Right lobe of liver (tissue), 6 donors: ENCODE measurements around the gene SARNP. TPM values are rescaled to one million over a fixed set of nuclear protein-coding genes. Genes with fewer than 3 reads are reported as not detected.

Experiments
- ATAC-seq, 4 donors: fragments of 200-7000 bp; cut with Tn5 transposase; one replicate each; pipeline ENCODE4 v1.9.1; 2020; ENCODE audit warnings: mild to moderate bottlenecking in 4 of 4, moderate library complexity in 4 of 4
- DNase-seq, 3 donors: peaks; one replicate each; pipeline ENCODE4 v3.0.0-alpha.2; 2020
- H3K27ac ChIP-seq, 3 donors: fragments of 200-600 bp; one replicate each; pipeline ENCODE4 v1.8.0; 2022
- H3K27me3 ChIP-seq, 2 donors: fragments of 200-600 bp; one replicate each; pipeline ENCODE4 v1.8.0; 2022
- H3K36me3 ChIP-seq, 4 donors: fragments of 200-600 bp; sonication (generic) in 1 of 4; one replicate each; pipeline versions ENCODE4 v1.5.1 to v1.8.0; 2017 to 2022; ENCODE audit warnings: control low read depth in 1 of 4
- H3K4me1 ChIP-seq, 4 donors: fragments of 200-600 bp; sonication (generic) in 1 of 4; one replicate each; pipeline versions ENCODE4 v1.5.1 to v1.8.0; 2017 to 2022; ENCODE audit warnings: control low read depth in 1 of 4
- H3K4me3 ChIP-seq, 3 donors: fragments of 200-600 bp; one replicate each; pipeline ENCODE4 v1.8.0; 2022
- H3K9me3 ChIP-seq, 4 donors: fragments of 200-600 bp; sonication (generic) in 1 of 4; one replicate each; pipeline versions ENCODE4 v1.5.1 to v1.8.0; 2017 to 2022; ENCODE audit warnings: control low read depth in 1 of 4
- POLR2A ChIP-seq: fragments of 450-650 bp; IDR thresholded peaks from one replicate; pipeline ENCODE4 v1.6.1; 2017; ENCODE audit warnings: antibody characterized with exemption, mild to moderate bottlenecking
- WGBS: methylation state at CpG from one replicate; pipeline ENCODE4 v1.1.6; 2018; ENCODE audit warnings: low coverage, low lambda C conversion rate; ENCODE audit not compliant: insufficient coverage; ENCODE audit errors: missing lambda C conversion rate; 5-methylcytosine and 5-hydroxymethylcytosine counted together
- intact Hi-C, 2 donors: fragments of 100-400 bp; cut with DNase I; formaldehyde crosslinking; loops; one replicate each; pipeline versions ENCODE4 v1.11.2 to v1.14.1; 2022
- total RNA-seq, 6 experiments: library from RNA; depleted of rRNA in 2 of 6; stranded (reverse); fragments of >200 nt in 2 of 6; fragmentation: NEBNext Ultra II Directional in 3 of 6; extraction: Animal tissue kit (Norgen Biotek cat#: 25700) in 3 of 6; gene quantifications; one replicate each; pipeline versions ENCODE4 v1.1.0 to v1.2.4, GENCODE V29; 2016 to 2023
- TF ChIP-seq, protein P1 (sequence below), 4 donors: fragments of 200-600 bp in 3 of 4; fragments of 450-650 bp in 1 of 4; IDR thresholded peaks; one replicate each; pipeline versions ENCODE4 v1.5.1 to v1.8.0; 2016 to 2022; ENCODE audit warnings: antibody characterized with exemption in 4 of 4, mild to moderate bottlenecking in 2 of 4
- donor health status: DM: no; HTN: yes; CAD: no.
- donor health status: DM: no; HTN: no; CAD: no.
- donor health status: DM: no; HTN: no; CAD: no.
- donor health status: DM: no; HTN: yes; CAD: no.
- donor health status: DM: no; HTN: yes; CAD: no.

SARNP gene
- total RNA-seq, 6 experiments from 2014 or later, result 11.3 to 22.3 (median 17.0) TPM

DNA sequence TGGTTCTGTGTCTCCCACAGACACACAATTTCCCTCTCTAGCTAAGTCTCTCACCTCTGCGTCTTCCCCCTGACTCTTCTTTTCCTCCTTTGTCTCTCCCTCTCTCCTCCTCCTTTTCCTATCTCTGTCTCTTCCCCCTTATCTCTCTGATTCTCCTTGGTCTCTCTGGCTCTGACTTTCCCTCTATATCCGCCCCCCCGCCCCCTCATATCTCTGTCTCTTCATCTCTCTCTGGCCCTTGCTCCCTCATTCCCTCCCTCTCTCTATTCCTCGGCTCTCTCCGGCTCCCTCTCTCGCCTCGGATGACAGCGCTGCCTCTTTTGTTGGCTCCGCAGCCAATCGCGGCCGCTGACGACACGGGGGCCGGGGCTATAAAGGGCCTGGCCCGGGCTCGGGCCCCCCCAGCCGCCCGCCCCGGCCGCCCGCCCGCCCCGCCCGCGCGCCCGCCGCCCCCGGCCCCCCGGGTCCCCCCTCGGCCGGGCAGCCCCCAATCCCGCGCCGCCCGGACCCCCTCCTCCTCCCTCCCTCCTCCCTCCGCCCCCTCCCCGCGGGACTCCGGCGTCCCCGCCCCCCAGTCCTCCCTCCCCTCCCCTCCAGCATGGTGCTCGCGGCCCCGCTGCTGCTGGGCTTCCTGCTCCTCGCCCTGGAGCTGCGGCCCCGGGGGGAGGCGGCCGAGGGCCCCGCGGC is 74.7 kb downstream of the SARNP start, which contains the start of gene GDF11:
GDF11 (plus strand) TSS at position 404 of the 687 bp plus-strand sequence; CDS start at position 599, 195 bp downstream.
- under 1% methylated on average over 26 of the region's 53 CpGs for WGBS
- Histone ChIP-seq H3K4me3 (peak within 1 kb of the TSS; percentile 32 to 52 (median 48)), H3K27ac (peak within 1 kb of the TSS in 1 of 3 donors; percentile 26), H3K9me3 (no peaks in the 10 kb centered on the region), H3K36me3 (no peaks in the 10 kb centered on the region), H3K27me3 (no peaks in the 10 kb centered on the region), H3K4me1 (peaks cover 0 to 16% (median 0%) of the 10 kb centered on the region in 4 donors)
- intact Hi-C loops, result loop anchor here (5.0 to 10.0 kb wide), 3 partner anchors 52 to 194 kb away; partner anchors contain the start of gene DGKA (in 1 of the 2)
- ATAC-seq (peak; percentile 38 to 55 (median 51)), DNase-seq (peak in 1 of 3 donors; percentile 72)
- TF ChIP-seq, protein P1, sequence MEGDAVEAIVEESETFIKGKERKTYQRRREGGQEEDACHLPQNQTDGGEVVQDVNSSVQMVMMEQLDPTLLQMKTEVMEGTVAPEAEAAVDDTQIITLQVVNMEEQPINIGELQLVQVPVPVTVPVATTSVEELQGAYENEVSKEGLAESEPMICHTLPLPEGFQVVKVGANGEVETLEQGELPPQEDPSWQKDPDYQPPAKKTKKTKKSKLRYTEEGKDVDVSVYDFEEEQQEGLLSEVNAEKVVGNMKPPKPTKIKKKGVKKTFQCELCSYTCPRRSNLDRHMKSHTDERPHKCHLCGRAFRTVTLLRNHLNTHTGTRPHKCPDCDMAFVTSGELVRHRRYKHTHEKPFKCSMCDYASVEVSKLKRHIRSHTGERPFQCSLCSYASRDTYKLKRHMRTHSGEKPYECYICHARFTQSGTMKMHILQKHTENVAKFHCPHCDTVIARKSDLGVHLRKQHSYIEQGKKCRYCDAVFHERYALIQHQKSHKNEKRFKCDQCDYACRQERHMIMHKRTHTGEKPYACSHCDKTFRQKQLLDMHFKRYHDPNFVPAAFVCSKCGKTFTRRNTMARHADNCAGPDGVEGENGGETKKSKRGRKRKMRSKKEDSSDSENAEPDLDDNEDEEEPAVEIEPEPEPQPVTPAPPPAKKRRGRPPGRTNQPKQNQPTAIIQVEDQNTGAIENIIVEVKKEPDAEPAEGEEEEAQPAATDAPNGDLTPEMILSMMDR (IDR thresholded peaks at IDR 0.05), result no peak
- TF ChIP-seq POLR2A, result peak; percentile 20

DNA sequence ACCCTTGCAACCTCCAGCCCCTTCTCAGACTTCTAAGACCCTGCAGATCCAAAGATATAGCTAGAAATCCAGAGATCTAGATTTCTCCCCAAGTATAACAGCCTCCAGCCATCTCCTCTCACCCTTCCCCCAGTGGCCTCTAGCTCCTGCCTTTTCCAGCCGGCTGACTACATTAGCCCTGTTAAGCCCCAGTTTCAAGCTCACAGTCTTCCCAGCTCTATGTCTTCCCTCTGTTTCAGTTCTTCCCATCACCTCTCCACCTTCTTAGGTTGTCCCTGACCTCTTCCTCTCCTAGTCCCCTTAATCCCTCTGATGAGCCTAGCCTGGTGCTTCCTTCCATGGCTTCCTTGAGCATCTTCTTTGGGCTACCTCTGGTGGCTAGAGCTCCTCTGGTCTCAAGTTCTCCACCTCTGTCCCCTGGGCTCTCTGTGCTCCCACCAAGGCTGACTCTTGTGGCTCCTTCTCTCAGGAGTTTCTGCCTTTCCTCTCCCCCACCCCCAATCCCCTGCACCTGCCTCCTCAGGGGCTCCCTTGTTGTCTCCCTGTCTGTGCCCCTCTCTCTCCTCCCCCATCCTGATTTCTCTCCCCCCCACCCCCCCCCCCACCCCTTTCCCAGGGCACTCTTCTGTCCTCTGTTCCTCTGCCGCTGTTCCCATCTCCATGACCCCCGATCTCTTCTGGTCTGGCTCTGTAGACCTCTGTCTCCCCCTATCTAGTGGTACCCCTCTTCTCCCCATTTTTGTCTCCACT is 75.4 kb downstream of the SARNP start:
- no peaks in the 10 kb centered on the region for H3K27me3 ChIP-seq
- DNase-seq, result no peak
- TF ChIP-seq, protein P1 (IDR thresholded peaks at IDR 0.05), result no peak
- TF ChIP-seq POLR2A, result no peak
- ATAC-seq, result no peak
- 29% methylated on average over 3 of the region's 3 CpGs for WGBS
- peaks cover 0 to 17% (median 0%) of the 10 kb centered on the region in 4 donors for H3K4me1 ChIP-seq
- no peak overlapping the region for H3K4me3 ChIP-seq
- no peaks in the 10 kb centered on the region for H3K9me3 ChIP-seq
- H3K36me3 ChIP-seq, result no peaks in the 10 kb centered on the region
- intact Hi-C loops, result loop anchor here (5.0 to 10.0 kb wide), 3 partner anchors 53 to 195 kb away; partner anchors contain the start of gene DGKA (in 1 of the 2)
- no peak overlapping the region for H3K27ac ChIP-seq

DNA sequence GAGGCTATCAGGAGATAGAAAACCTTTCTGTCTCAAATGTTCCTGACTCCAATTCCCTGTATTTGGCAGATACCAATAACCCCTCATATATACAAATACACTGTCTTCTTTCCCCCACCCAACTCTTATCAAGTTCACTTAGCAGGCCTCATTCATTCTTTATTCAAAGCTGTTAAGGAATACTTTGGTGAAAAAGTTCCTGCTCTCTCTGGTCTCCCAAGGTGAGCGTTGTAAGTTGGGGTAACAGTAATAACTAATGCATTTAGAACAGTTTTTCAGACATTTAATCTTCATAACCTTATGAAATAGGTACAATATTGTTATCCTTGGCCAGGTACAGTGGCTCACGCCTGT is 78.5 kb downstream of the SARNP start:
- ATAC-seq (no peak), DNase-seq (no peak)
- Histone ChIP-seq H3K4me3 (no peak overlapping the region), H3K27ac (peak overlapping the region in 1 of 3 donors; percentile 35), H3K27me3 (no peaks in the 10 kb centered on the region), H3K36me3 (no peaks in the 10 kb centered on the region), H3K9me3 (no peaks in the 10 kb centered on the region), H3K4me1 (peaks cover 0 to 16% (median 0%) of the 10 kb centered on the region in 4 donors)
- intact Hi-C loops, result no loop called here
- 62% methylated on average over 2 of the region's 2 CpGs for WGBS
- no peak for TF ChIP-seq POLR2A
- TF ChIP-seq, protein P1 (IDR thresholded peaks at IDR 0.05), result no peak

DNA sequence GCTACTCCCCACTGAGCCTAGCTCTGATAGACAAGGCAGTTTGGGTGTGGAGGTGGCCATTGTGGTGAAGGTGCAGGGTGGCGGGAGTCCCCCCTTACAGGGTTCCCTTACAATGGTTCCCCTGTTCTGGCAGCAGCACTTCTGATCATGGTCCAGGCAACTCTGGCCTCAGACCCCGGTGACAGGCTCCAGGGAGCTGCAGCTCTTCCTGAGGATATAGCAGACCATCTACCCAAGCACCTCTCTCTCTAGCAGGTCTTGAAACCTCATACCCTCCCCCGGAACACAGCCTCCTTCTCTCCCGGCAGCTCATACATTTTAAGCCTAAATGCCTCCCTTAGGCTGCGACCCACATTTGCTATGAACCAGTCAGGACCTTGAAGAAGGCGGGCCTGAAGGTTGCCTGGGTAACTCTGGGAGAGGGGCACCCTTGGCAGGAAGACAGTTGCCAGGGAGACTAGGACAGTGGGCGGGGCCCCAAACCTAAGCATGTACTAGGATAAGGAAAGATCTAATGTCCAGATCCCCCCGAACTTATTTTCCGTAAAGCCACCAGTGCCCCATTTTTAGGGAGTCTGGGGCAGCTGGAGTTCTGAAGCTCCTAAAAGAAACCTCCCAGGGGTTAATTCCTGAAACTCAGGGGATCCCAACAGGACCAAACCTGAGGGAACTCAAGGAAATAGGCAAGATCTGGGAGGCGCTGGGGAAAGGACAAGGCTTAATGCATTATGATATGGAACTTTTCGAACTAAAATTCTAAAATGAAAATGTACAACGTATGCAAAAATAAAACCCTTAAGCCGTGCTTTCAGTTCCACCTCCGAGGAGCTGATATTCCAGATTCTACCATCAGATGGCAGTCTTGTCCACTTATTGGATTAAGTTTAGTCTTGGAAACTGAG is 79.2 kb downstream of the SARNP start:
- Histone ChIP-seq H3K36me3 (no peaks in the 10 kb centered on the region), H3K9me3 (no peaks in the 10 kb centered on the region), H3K4me3 (peak overlapping the region; percentile 19 to 53 (median 37)), H3K4me1 (peaks cover 0 to 9% (median 0%) of the 10 kb centered on the region in 4 donors), H3K27ac (peak overlapping the region in 2 of 3 donors; percentile 35 to 37), H3K27me3 (no peaks in the 10 kb centered on the region)
- intact Hi-C loops, result no loop called here
- TF ChIP-seq POLR2A, result no peak
- TF ChIP-seq, protein P1 (IDR thresholded peaks at IDR 0.05), result peak; percentile 82 to 97 (median 86)
- ATAC-seq, result peak; percentile 70 to 80 (median 73)
- 0% methylated on average over 10 of the region's 14 CpGs for WGBS
- DNase-seq, result peak in 2 of 3 donors; percentile 67 to 73
